PC-9 (cell line): ENCODE results near the gene NPHP4. TPM values are rescaled to one million over a fixed set of nuclear protein-coding genes. Genes with fewer than 3 reads are reported as not detected.

Experiments
- BruUV-seq: library from RNA; stranded (reverse); fragments of 400-500 nt; replicated peaks from 2 replicates; lab custom pipeline; 2021; lab: Mats Ljungman, UMichigan
- CTCF ChIA-PET: fragments of 300-600 bp; sonication (Branson Sonifier 250); formaldehyde crosslinking; loops from one replicate; lab custom pipeline; 2022; ENCODE audit warnings: antibody characterized with exemption; lab: Charles Lee
- POLR2A ChIA-PET: fragments of 300-600 bp; sonication (Branson Sonifier 250); formaldehyde crosslinking; loops from one replicate; lab custom pipeline; 2022; ENCODE audit warnings: antibody characterized with exemption; ENCODE audit not compliant: unreplicated experiment; lab: Charles Lee
- DNase-seq, 2 experiments: peaks; one replicate each; pipeline versions ENCODE4 v3.0.0 to v3.0.0-alpha.2; 2015 to 2022; ENCODE audit warnings: mixed read lengths in 1 of 2
- H2AFZ ChIP-seq: fragments of 200-600 bp; sonication (generic); 2 replicates; pipeline ENCODE4 v1.8.1; 2017; ENCODE audit warnings: antibody characterized with exemption
- H3F3A ChIP-seq: fragments of 200-600 bp; sonication (generic); 2 replicates; pipeline ENCODE4 v1.8.1; 2017; ENCODE audit warnings: antibody characterized with exemption, mild to moderate bottlenecking, low read depth; ENCODE audit not compliant: insufficient read depth
- H3K27ac ChIP-seq: fragments of 200-600 bp; sonication (generic); 2 replicates; pipeline ENCODE4 v1.6.1; 2016; ENCODE audit warnings: mixed run types
- H3K27me3 ChIP-seq: fragments of 200-600 bp; sonication (generic); 2 replicates; pipeline ENCODE4 v1.6.1; 2016; ENCODE audit warnings: low read depth, mixed run types; ENCODE audit not compliant: insufficient read depth
- H3K36me3 ChIP-seq: fragments of 200-600 bp; sonication (generic); 2 replicates; pipeline ENCODE4 v1.6.1; 2016; ENCODE audit warnings: low read depth, mixed run types
- H3K4me1 ChIP-seq: fragments of 200-600 bp; sonication (generic); replicated peaks from 2 replicates; pipeline ENCODE4 v1.6.1; 2016; ENCODE audit warnings: mixed run types; ENCODE audit not compliant: insufficient read depth
- H3K4me2 ChIP-seq: fragments of 200-600 bp; sonication (generic); 2 replicates; pipeline ENCODE4 v1.6.1; 2017; ENCODE audit warnings: mixed run types
- H3K4me3 ChIP-seq: fragments of 200-600 bp; sonication (generic); 2 replicates; pipeline ENCODE4 v1.6.1; 2016; ENCODE audit warnings: mixed run types
- H3K79me2 ChIP-seq: fragments of 200-600 bp; sonication (generic); 2 replicates; pipeline ENCODE4 v1.6.1; 2017; ENCODE audit warnings: low read depth, mixed run types
- H3K9me2 ChIP-seq: fragments of 200-600 bp; sonication (generic); 2 replicates; pipeline ENCODE4 v1.8.1; 2017; ENCODE audit warnings: mild to moderate bottlenecking; ENCODE audit not compliant: insufficient read depth
- H3K9me3 ChIP-seq: fragments of 200-600 bp; sonication (generic); 2 replicates; pipeline ENCODE4 v1.8.1; 2016; ENCODE audit warnings: low read depth; ENCODE audit not compliant: insufficient read depth
- H4K20me1 ChIP-seq: fragments of 200-600 bp; sonication (generic); 2 replicates; pipeline ENCODE4 v1.8.1; 2017; ENCODE audit not compliant: insufficient read depth
- CTCF ChIP-seq: fragments of 200-600 bp; sonication (generic); conservative IDR thresholded peaks from 2 replicates; pipeline ENCODE4 v1.6.1; 2017; ENCODE audit warnings: mixed run types, antibody characterized with exemption, mild to moderate bottlenecking, moderate library complexity
- EZH2 ChIP-seq: fragments of 200-600 bp; sonication (generic); IDR thresholded peaks from 2 replicates; pipeline ENCODE4 v1.8.0; 2017; ENCODE audit warnings: antibody characterized with exemption, low read depth
- intact Hi-C: fragments of 100-400 bp; cut with micrococcal nuclease; formaldehyde crosslinking; loops from one replicate; pipeline ENCODE4 v1.10.0; 2022; ENCODE audit not compliant: unreplicated experiment
- total RNA-seq: library from RNA; stranded (reverse); gene quantifications from 2 replicates; pipeline ENCODE4 v1.2.3, GENCODE V29; 2021

The NPHP4 gene
- total RNA-seq, 1 experiment from 2014 or later = 17.9 TPM

DNA sequence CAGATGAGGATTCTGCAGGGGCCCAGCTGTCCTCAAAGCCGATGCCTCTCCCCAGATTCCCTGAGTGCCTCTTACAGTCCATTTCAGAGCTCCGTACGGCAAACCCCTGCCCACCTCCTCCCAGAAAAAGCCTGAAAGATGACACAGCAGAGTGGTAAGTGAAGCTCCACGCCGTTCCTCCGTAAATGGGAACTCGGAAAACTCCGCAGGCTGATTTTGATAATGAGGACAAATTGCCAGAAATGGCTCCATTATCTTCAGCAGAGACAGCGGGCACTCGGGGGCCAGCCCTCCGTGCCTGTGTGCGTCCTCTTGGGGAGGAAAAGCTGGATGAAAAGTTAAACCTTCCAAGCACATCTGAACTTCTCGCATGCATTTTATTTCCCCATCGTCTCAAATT is 81.1 kb downstream of the NPHP4 start:
- POLR2A ChIA-PET = no interaction called here
- intact Hi-C loops = loop anchor here (10.0 kb wide), 1 partner anchor 396 kb away; no protein-coding TSS in a partner anchor
- no peak for DNase-seq
- Histone ChIP-seq H3K4me3 (no peak overlapping the region), H4K20me1 (0 out of 2 replicates have a peak, but pooled peaks cover 4% of the 10 kb centered on the region), H3K9me3 (no peaks in the 10 kb centered on the region), H3K79me2 (no peaks in the 10 kb centered on the region), H3K9me2 (no peaks in the 10 kb centered on the region), H3K4me2 (no peak overlapping the region), H2AFZ (no peak overlapping the region), H3K36me3 (no peaks in the 10 kb centered on the region), H3F3A (no peaks in the 10 kb centered on the region), H3K27me3 (no peaks in the 10 kb centered on the region), H3K27ac (no peak overlapping the region), H3K4me1 (no peaks in the 10 kb centered on the region)
- BruUV-seq = no TSS peak
- CTCF ChIA-PET = no interaction called here
- TF ChIP-seq EZH2 = no peak
- TF ChIP-seq CTCF = no peak

GRCh38 chr1:5910666-5911065 is 81.6 kb downstream of the NPHP4 start:
- no peak overlapping the region for H3K4me3 ChIP-seq
- H3K4me2 ChIP-seq = no peak overlapping the region
- H2AFZ ChIP-seq = no peak overlapping the region
- H3K4me1 ChIP-seq = no peaks in the 10 kb centered on the region
- TF ChIP-seq EZH2 (no peak), CTCF (no peak)
- no peaks in the 10 kb centered on the region for H3K79me2 ChIP-seq
- ChIA-PET POLR2A (no interaction called here), CTCF (no interaction called here)
- DNase-seq = no peak
- no peaks in the 10 kb centered on the region for H3K9me3 ChIP-seq
- no peaks in the 10 kb centered on the region for H3F3A ChIP-seq
- no peaks in the 10 kb centered on the region for H3K36me3 ChIP-seq
- H4K20me1 ChIP-seq = 0 out of 2 replicates have a peak, but pooled peaks cover 2% of the 10 kb centered on the region
- H3K27me3 ChIP-seq = no peaks in the 10 kb centered on the region
- no peaks in the 10 kb centered on the region for H3K9me2 ChIP-seq
- intact Hi-C loops = loop anchor here (10.0 kb wide), 1 partner anchor 396 kb away; no protein-coding TSS in a partner anchor
- H3K27ac ChIP-seq = no peak overlapping the region
- BruUV-seq = no TSS peak

- Histone ChIP-seq H3K4me3 (no peak overlapping the region), H3K36me3 (no peaks in the 10 kb centered on the region), H3K79me2 (no peaks in the 10 kb centered on the region), H3K27me3 (no peaks in the 10 kb centered on the region), H3F3A (no peaks in the 10 kb centered on the region), H2AFZ (no peak overlapping the region), H4K20me1 (no peaks in the 10 kb centered on the region), H3K4me2 (no peak overlapping the region), H3K9me3 (no peaks in the 10 kb centered on the region), H3K27ac (no peak overlapping the region), H3K9me2 (no peaks in the 10 kb centered on the region), H3K4me1 (no peaks in the 10 kb centered on the region)
- ChIA-PET CTCF (no interaction called here), POLR2A (no interaction called here)
- no TSS peak for BruUV-seq
- intact Hi-C loops = loop anchor here (10.0 kb wide), 1 partner anchor 395 kb away; no protein-coding TSS in a partner anchor
- TF ChIP-seq EZH2 = no peak
- no peak for TF ChIP-seq CTCF
- DNase-seq = no peak
These were observed 82.0 kb downstream of the NPHP4 start for GRCh38 chr1:5910276-5910620.
